ENCODE data around the gene SLC35F4. TPM values are rescaled to one million over a fixed set of nuclear protein-coding genes. Genes with fewer than 3 reads are reported as not detected.

The SLC35F4 gene
- total RNA-seq, 1 donor from 2014 or later = not detected

GRCh38 chr14:57659052-57659451, 206.8 kb downstream of the SLC35F4 start:
- Histone ChIP-seq H3K4me1 (no peaks in the 10 kb centered on the region), H3K27me3 (no peaks in the 10 kb centered on the region), H3K27ac (no peak overlapping the region), H3K4me3 (no peak overlapping the region), H3K36me3 (no peaks in the 10 kb centered on the region), H3K9me3 (no peaks in the 10 kb centered on the region)
- no peak for TF ChIP-seq CTCF (IDR thresholded peaks at IDR 0.05)
- no peak for TF ChIP-seq POLR2AphosphoS5 (IDR thresholded peaks at IDR 0.05; ENCODE audit: insufficient read depth in 1 of 2, low read depth in 1 of 2)
- no peak for TF ChIP-seq POLR2A (IDR thresholded peaks at IDR 0.05)
- DNase-seq (ENCODE audit: extremely low spot score in 2 of 2) = no peak
- intact Hi-C loops (cut with DNase I) = no loop called here

GRCh38 chr14:57657487-57657886, 208.4 kb downstream of the SLC35F4 start:
- H3K4me1 ChIP-seq = no peaks in the 10 kb centered on the region
- H3K27me3 ChIP-seq = no peaks in the 10 kb centered on the region
- H3K9me3 ChIP-seq = no peaks in the 10 kb centered on the region
- H3K4me3 ChIP-seq = no peak overlapping the region
- H3K36me3 ChIP-seq = no peaks in the 10 kb centered on the region
- no peak overlapping the region for H3K27ac ChIP-seq
- intact Hi-C loops (cut with DNase I) = no loop called here
- no peak for TF ChIP-seq POLR2A (IDR thresholded peaks at IDR 0.05)
- DNase-seq (ENCODE audit: extremely low spot score in 2 of 2) = no peak

GRCh38 chr14:57656853-57657252, 209.0 kb downstream of the SLC35F4 start:
- intact Hi-C loops (cut with DNase I) = no loop called here
- Histone ChIP-seq H3K4me3 (no peak overlapping the region), H3K27ac (no peak overlapping the region), H3K36me3 (no peaks in the 10 kb centered on the region), H3K4me1 (no peaks in the 10 kb centered on the region), H3K9me3 (no peaks in the 10 kb centered on the region), H3K27me3 (no peaks in the 10 kb centered on the region)
- TF ChIP-seq POLR2A (IDR thresholded peaks at IDR 0.05) (no peak), CTCF (IDR thresholded peaks at IDR 0.05) (no peak), POLR2AphosphoS5 (IDR thresholded peaks at IDR 0.05; ENCODE audit: insufficient read depth in 1 of 2, low read depth in 1 of 2) (no peak)
- no peak for DNase-seq (ENCODE audit: extremely low spot score in 2 of 2)

- intact Hi-C loops (cut with DNase I) = no loop called here
- H3K27ac ChIP-seq = no peak overlapping the region
- no peak for DNase-seq (ENCODE audit: extremely low spot score in 2 of 2)
- no peaks in the 10 kb centered on the region for H3K9me3 ChIP-seq
- H3K4me1 ChIP-seq = no peaks in the 10 kb centered on the region
- H3K27me3 ChIP-seq = no peaks in the 10 kb centered on the region
- H3K4me3 ChIP-seq = no peak overlapping the region
- H3K36me3 ChIP-seq = no peaks in the 10 kb centered on the region
- TF ChIP-seq POLR2AphosphoS5 (IDR thresholded peaks at IDR 0.05; ENCODE audit: insufficient read depth in 1 of 2, low read depth in 1 of 2) (no peak), POLR2A (IDR thresholded peaks at IDR 0.05) (no peak), CTCF (IDR thresholded peaks at IDR 0.05) (no peak)
Observed at GRCh38 chr14:57652769-57653168, 213.1 kb downstream of the SLC35F4 start.

GRCh38 chr14:57641776-57642175, 224.1 kb downstream of the SLC35F4 start:
- no peak overlapping the region for H3K27ac ChIP-seq
- no peak for TF ChIP-seq CTCF (IDR thresholded peaks at IDR 0.05)
- no peak for TF ChIP-seq POLR2A (IDR thresholded peaks at IDR 0.05)
- TF ChIP-seq POLR2AphosphoS5 (IDR thresholded peaks at IDR 0.05; ENCODE audit: insufficient read depth in 1 of 2, low read depth in 1 of 2) = no peak
- intact Hi-C loops (cut with DNase I) = no loop called here
- H3K27me3 ChIP-seq = no peaks in the 10 kb centered on the region
- H3K4me3 ChIP-seq = no peak overlapping the region
- H3K9me3 ChIP-seq = no peaks in the 10 kb centered on the region
- no peaks in the 10 kb centered on the region for H3K4me1 ChIP-seq
- H3K36me3 ChIP-seq = no peaks in the 10 kb centered on the region
- no peak for DNase-seq (ENCODE audit: extremely low spot score in 2 of 2)

GRCh38 chr14:57640036-57640435, 225.9 kb downstream of the SLC35F4 start:
- no peaks in the 10 kb centered on the region for H3K9me3 ChIP-seq
- DNase-seq (ENCODE audit: extremely low spot score in 2 of 2) = no peak
- no peaks in the 10 kb centered on the region for H3K36me3 ChIP-seq
- H3K27me3 ChIP-seq = no peaks in the 10 kb centered on the region
- H3K4me1 ChIP-seq = no peaks in the 10 kb centered on the region
- no peak overlapping the region for H3K4me3 ChIP-seq
- no peak overlapping the region for H3K27ac ChIP-seq
- TF ChIP-seq POLR2AphosphoS5 (IDR thresholded peaks at IDR 0.05; ENCODE audit: insufficient read depth in 1 of 2, low read depth in 1 of 2) = no peak
- TF ChIP-seq CTCF (IDR thresholded peaks at IDR 0.05) = no peak
- intact Hi-C loops (cut with DNase I) = no loop called here

Data from vagina (tissue), 2 donors.